HAP-1 (cell line): Measurements from ENCODE around the gene ANKRD36.
"Not testable (repeated sequence)": the region's sequence is repeated elsewhere in the genome, so short reads cannot be mapped to it uniquely, and the experiment has no call there.

Experiments
- DNase-seq, 2 experiments: peaks; one replicate each; pipeline ENCODE4 v3.0.0-alpha.2; 2016 to 2020; ENCODE audit warnings: low spot score in 2 of 2
- H3K27me3 ChIP-seq: fragments of 250-450 bp; sonication (Bioruptor Pico); 2 replicates; pipeline ENCODE4 v1.5.1; 2020; ENCODE audit warnings: low read depth, mild to moderate bottlenecking, moderate library complexity
- H3K36me3 ChIP-seq: fragments of 250-450 bp; sonication (Bioruptor Pico); replicated peaks from 2 replicates; pipeline ENCODE4 v1.5.1; 2020; ENCODE audit warnings: mild to moderate bottlenecking
- H3K4me1 ChIP-seq: fragments of 250-450 bp; sonication (Bioruptor Pico); 2 replicates; pipeline ENCODE4 v1.5.1; 2020; ENCODE audit warnings: mild to moderate bottlenecking
- H3K4me3 ChIP-seq: fragments of 250-450 bp; sonication (Bioruptor Pico); 2 replicates; pipeline ENCODE4 v1.5.1; 2020; ENCODE audit warnings: mild to moderate bottlenecking, moderate library complexity
- H3K9me3 ChIP-seq: fragments of 250-450 bp; sonication (Bioruptor Pico); 2 replicates; pipeline ENCODE4 v1.5.1; 2020; ENCODE audit warnings: mild to moderate bottlenecking, moderate library complexity
- in situ Hi-C: fragments of 300-500 bp; cut with MboI; formaldehyde crosslinking; loops from 3 replicates; pipeline ENCODE4 v1.14.3; 2020; ENCODE audit warnings: low sequenced_read_pairs, inconsistent platforms, mixed read lengths

The ANKRD36 gene

GRCh38 chr2:97113050-97113881 lies at the start of gene ANKRD36:
Gene ANKRD36 (plus strand): TSS chr2:97113153. CDS start chr2:97113740, 587 bp downstream.
- H3K4me1 ChIP-seq, H3K36me3 ChIP-seq, H3K27me3 ChIP-seq, H3K9me3 ChIP-seq: not testable (repeated sequence)
- peak; percentile 56 to 88 for DNase-seq
- in situ Hi-C loops, result loop anchor here (25.0 kb wide), 1 partner anchor 251 kb away; the partner anchor contains the start of genes ANKRD39 and SEMA4C
- H3K4me3 ChIP-seq, result peak within 1 kb of the TSS; percentile 71

GRCh38 chr2:97066030-97066429 lies 46.9 kb upstream of the ANKRD36 start:
- H3K4me1 ChIP-seq, DNase-seq, H3K4me3 ChIP-seq, H3K27me3 ChIP-seq, H3K9me3 ChIP-seq, in situ Hi-C loops, H3K36me3 ChIP-seq: not testable (repeated sequence)

GRCh38 chr2:97067279-97068004 lies 45.5 kb upstream of the ANKRD36 start:
- in situ Hi-C loops, result no loop called here
- no peak overlapping the region for H3K4me3 ChIP-seq
- no peaks in the 10 kb centered on the region for H3K4me1 ChIP-seq
- H3K36me3 ChIP-seq, result no peaks in the 10 kb centered on the region
- DNase-seq, result no peak
- H3K9me3 ChIP-seq, result no peaks in the 10 kb centered on the region
- H3K27me3 ChIP-seq, result no peaks in the 10 kb centered on the region; the same call in 1 of the 2 replicates

GRCh38 chr2:97068074-97068473 lies 44.9 kb upstream of the ANKRD36 start:
- Histone ChIP-seq H3K4me3 (no peak overlapping the region), H3K4me1 (no peaks in the 10 kb centered on the region), H3K9me3 (no peaks in the 10 kb centered on the region), H3K27me3 (no peaks in the 10 kb centered on the region), H3K36me3 (no peaks in the 10 kb centered on the region)
- no peak for DNase-seq
- in situ Hi-C loops, result no loop called here

DNA sequence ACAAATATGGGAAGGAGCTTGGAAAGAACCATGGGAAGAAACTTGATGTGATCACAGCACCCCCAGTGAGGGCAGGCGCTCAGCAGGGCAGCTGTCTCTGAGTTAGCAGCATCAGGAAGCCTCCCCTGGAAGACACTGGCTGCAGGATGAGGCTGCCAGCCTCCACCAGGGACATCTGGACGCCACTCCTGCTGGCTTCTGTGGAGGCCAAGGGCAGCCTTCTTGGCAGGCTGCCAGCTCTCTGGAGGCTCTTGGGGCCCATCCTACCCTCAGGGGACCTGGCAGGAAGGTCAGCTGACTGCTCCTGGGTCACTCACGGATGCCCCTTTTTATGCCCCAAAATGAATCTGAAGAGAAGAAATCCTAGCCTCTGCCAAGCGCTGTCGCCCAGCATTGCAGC lies 44.2 kb upstream of the ANKRD36 start:
- H3K9me3 ChIP-seq, H3K4me3 ChIP-seq, DNase-seq, H3K36me3 ChIP-seq, in situ Hi-C loops, H3K4me1 ChIP-seq, H3K27me3 ChIP-seq: not testable (repeated sequence)

DNA sequence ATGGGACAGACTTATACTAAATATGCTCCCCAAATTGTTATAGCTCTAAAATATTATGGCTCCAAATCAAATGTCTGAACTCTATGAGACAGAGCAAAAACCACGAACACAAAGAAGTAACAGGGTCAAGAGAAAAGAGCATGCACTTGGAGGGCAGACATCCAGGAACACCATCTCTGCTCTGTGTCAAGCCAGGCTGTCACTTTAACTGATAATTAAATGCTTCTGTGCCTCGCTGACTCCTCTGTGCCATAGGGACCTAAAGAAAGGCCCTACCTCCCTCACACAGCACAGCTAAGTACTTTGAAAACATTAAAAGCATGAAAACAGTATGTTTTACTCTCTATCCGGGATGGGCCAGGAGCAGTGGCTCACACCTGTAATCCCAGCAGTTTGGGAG lies 42.0 kb upstream of the ANKRD36 start:
- H3K4me3 ChIP-seq, H3K36me3 ChIP-seq, H3K4me1 ChIP-seq, H3K27me3 ChIP-seq, H3K9me3 ChIP-seq, in situ Hi-C loops, DNase-seq: not testable (repeated sequence)

GRCh38 chr2:97077213-97077612 lies 35.7 kb upstream of the ANKRD36 start:
- in situ Hi-C loops, result not testable (repeated sequence)

DNA sequence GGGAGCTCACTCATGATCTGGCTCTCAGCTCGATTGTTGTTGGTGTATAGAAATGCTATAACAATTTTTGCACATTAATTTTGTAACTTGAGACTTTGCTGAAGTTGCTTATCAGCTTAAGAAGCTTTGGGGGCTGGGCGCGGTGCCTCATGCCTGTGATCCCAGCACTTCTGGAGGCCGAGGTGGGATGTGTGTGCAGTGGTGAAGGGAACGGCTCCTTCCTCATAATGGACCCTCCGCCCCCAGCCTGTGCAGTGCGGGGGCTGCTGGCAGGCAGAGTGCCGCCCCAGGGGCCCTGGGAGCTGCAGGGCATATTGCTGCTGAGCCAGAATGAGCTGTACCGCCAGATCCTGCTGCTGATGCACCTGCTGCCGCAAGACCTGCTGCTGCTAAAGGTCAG lies 32.1 kb upstream of the ANKRD36 start:
- H3K36me3 ChIP-seq, H3K27me3 ChIP-seq, DNase-seq, H3K4me3 ChIP-seq, H3K4me1 ChIP-seq, in situ Hi-C loops, H3K9me3 ChIP-seq: not testable (repeated sequence)

More at GRCh38 chr2:97077213-97077612, 35.7 kb upstream of the ANKRD36 start:
- H3K9me3 ChIP-seq, H3K4me1 ChIP-seq, DNase-seq, H3K4me3 ChIP-seq, H3K27me3 ChIP-seq, H3K36me3 ChIP-seq: not testable (repeated sequence)

DNA sequence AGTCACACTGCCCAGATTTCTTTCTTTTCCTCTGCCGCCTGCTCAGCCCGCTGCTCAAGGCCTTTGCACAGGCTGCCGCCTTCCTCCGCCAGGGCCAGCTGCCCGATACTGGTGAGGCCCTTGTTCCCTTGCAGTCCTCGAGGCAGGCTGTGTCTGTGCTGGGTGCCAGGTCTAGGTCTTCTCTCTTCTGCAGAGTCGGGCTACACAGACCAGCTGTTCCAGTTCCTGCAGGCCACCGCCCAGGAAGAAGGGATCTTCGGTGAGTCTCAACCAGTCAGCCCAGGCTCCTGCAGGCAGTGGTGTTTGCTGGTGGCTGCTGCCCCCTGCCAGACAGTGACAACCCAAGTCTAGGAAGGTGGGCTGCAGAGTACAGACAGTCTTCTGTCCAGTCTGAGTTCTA lies 30.7 kb upstream of the ANKRD36 start:
- in situ Hi-C loops, H3K36me3 ChIP-seq, H3K27me3 ChIP-seq, H3K9me3 ChIP-seq, H3K4me3 ChIP-seq, DNase-seq, H3K4me1 ChIP-seq: not testable (repeated sequence)

- DNase-seq, H3K9me3 ChIP-seq, H3K36me3 ChIP-seq, in situ Hi-C loops, H3K27me3 ChIP-seq, H3K4me1 ChIP-seq, H3K4me3 ChIP-seq: not testable (repeated sequence)
Observed at GRCh38 chr2:97083516-97083915, 29.4 kb upstream of the ANKRD36 start.

DNA sequence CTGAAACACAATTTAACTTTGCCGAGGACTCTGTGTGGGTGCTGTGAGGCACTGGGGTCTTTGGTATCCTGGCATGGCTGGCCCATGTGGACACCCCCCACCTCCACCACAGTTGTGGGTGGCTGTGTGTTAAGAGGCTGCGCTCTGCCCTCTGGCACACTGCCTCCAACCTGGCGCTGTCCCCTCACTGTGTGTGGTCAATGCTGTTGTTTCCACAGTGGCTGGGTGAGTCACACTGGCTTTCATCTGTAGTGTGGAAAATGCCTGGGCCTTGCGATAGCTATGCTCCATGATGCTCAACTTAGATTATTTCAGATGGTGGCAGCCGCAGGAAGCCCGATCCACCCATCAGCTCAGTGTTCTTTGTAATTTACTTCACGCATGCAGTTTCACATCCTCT lies 27.9 kb upstream of the ANKRD36 start:
- H3K27me3 ChIP-seq, H3K4me3 ChIP-seq, DNase-seq, in situ Hi-C loops, H3K9me3 ChIP-seq, H3K36me3 ChIP-seq, H3K4me1 ChIP-seq: not testable (repeated sequence)

DNA sequence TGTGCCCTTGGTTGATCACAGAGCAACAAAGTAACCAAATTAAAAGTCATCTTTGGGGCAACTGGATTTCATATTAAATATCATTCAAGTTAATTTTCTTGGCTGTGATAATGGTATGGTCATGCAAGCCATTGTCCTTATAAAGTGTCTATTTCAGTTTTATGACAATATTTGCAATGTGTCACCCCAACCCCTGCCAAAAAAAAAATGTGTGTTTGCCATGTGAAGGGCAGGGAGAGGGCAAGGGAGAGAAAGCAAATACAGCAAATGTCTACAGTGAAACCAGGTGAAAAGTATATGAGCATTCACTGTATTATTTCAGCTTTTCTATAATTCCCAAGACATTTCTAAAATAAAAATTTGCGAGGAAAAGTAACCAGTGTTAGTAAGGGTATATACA lies 24.2 kb upstream of the ANKRD36 start:
- H3K4me3 ChIP-seq, DNase-seq, H3K36me3 ChIP-seq, H3K4me1 ChIP-seq, in situ Hi-C loops, H3K27me3 ChIP-seq, H3K9me3 ChIP-seq: not testable (repeated sequence)

DNA sequence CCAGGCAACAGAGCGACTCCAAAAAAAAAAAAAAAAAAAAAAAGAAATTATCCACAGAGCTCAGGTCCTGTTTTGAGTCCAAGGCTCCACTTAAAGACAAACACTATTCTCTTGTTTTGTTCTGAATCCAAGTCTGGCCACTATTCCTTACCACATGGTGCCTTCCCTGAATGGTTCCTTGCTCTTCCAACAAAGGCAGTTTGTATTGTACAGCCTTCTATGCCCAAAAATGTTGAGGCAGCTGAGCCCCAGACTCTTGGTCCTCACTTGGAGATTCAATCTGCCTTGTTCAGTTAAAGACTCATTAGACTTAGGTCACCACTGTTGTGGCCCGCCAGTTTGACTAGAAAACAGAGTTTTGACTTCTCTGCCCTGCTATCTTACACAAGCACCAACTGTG lies 20.0 kb upstream of the ANKRD36 start:
- in situ Hi-C loops, H3K36me3 ChIP-seq, DNase-seq, H3K4me1 ChIP-seq, H3K9me3 ChIP-seq, H3K4me3 ChIP-seq, H3K27me3 ChIP-seq: not testable (repeated sequence)

DNA sequence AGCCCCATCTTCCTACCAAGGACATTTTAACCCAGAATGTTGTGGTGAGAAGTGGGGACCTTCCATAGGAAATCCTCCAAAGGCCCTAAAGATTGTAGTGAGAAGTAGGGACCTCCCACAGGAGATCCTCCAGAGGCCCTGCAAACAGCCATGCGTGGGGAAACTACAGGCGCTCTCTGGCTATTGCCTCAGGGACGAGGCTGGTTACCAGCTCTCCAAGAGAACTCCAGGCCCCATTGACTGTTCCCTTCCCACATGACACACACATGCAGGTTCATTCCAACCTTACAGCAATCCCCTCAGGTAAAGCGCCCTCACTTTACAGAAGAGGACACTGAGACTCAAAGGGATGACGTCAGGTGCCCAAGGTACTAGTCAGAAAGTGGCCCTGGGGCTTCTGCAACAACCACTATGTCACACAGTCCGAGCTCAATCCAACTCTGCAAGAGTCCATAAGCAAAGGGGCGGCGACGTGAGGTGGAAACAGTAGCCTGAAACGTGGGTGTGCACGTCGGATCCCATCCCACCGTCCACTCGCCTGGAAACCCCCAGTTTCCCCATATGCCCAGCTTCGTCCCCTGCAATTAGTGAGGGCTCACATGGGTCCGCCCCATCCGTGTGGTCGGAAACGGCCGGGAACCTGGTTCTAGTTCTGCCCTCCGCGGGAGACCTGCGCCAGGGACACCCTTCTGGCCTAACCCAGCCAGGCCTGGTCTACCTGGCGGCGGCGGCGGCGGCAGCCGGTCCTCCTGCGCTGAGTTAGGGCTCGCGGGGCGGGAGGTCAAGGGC lies 18.8 kb upstream of the ANKRD36 start:
- H3K27me3 ChIP-seq, H3K4me1 ChIP-seq, H3K36me3 ChIP-seq, H3K9me3 ChIP-seq, in situ Hi-C loops, DNase-seq: not testable (repeated sequence)
- H3K4me3 ChIP-seq, result peak overlapping the region; percentile 16
